ENCODE measurements around the gene TMC1. TPM values are rescaled to one million over a fixed set of nuclear protein-coding genes. Genes with fewer than 3 reads are reported as not detected.

The TMC1 gene
- total RNA-seq, 1 experiment from 2014 or later, result 0.36 TPM

- POLR2A ChIA-PET, result no interaction called here
These were observed 288.2 kb downstream of the TMC1 start for GRCh38 chr9:72809586-72809985.

GRCh38 chr9:72812559-72813111, 291.2 kb downstream of the TMC1 start:
- in situ Hi-C loops (cut with HindIII; ENCODE audit: low pct_unique_long_range_greater_than_20kb, low sequenced_read_pairs) (no loop called here), intact Hi-C loops (cut with micrococcal nuclease; ENCODE audit: unreplicated experiment) (no loop called here)
- DNase-seq (ENCODE audit: low read depth, low spot score) (no peak), ATAC-seq (no peak)
- CTCF ChIA-PET, result no interaction called here
- POLR2A ChIA-PET, result no interaction called here
- Histone ChIP-seq H3K27ac (ENCODE audit: low read length) (no peak overlapping the region), H3K4me3 (ENCODE audit: low read depth in 2 of 2, low read length in 2 of 2) (no peak overlapping the region), H3K27me3 (ENCODE audit: control insufficient read depth, insufficient read depth, low read length) (no peaks in the 10 kb centered on the region), H3K4me1 (ENCODE audit: control insufficient read depth, insufficient read depth, low read length) (no peaks in the 10 kb centered on the region), H3K36me3 (ENCODE audit: control insufficient read depth, insufficient read depth, low read length) (no peaks in the 10 kb centered on the region), H3K9me3 (ENCODE audit: control insufficient read depth, insufficient read depth, low read depth, low read length) (no peaks in the 10 kb centered on the region)
- BruUV-seq (replicated peaks), result no TSS peak
- TF ChIP-seq TCF7L2 (IDR thresholded peaks at IDR 0.05; ENCODE audit: low read depth, low read length), result no peak
- TF ChIP-seq SIN3A (IDR thresholded peaks at IDR 0.05; ENCODE audit: borderline replicate concordance, insufficient read depth, low read depth, low read length), result no peak
- TF ChIP-seq POLR2AphosphoS5 (IDR thresholded peaks at IDR 0.05; ENCODE audit: low read depth, low read length), result no peak
- TF ChIP-seq REST (IDR thresholded peaks at IDR 0.05; ENCODE audit: insufficient read depth in 1 of 2, low read depth in 2 of 2, low read length in 1 of 2), result no peak
- TF ChIP-seq CTCF (IDR thresholded peaks at IDR 0.05), result no peak

More at GRCh38 chr9:72809586-72809985, 288.2 kb downstream of the TMC1 start:
- Histone ChIP-seq H3K27ac (ENCODE audit: low read length) (no peak overlapping the region), H3K27me3 (ENCODE audit: control insufficient read depth, insufficient read depth, low read length) (no peaks in the 10 kb centered on the region), H3K36me3 (ENCODE audit: control insufficient read depth, insufficient read depth, low read length) (no peaks in the 10 kb centered on the region), H3K9me3 (ENCODE audit: control insufficient read depth, insufficient read depth, low read depth, low read length) (no peaks in the 10 kb centered on the region), H3K4me3 (ENCODE audit: low read depth in 2 of 2, low read length in 2 of 2) (no peak overlapping the region), H3K4me1 (ENCODE audit: control insufficient read depth, insufficient read depth, low read length) (no peaks in the 10 kb centered on the region)
- TF ChIP-seq POLR2AphosphoS5 (IDR thresholded peaks at IDR 0.05; ENCODE audit: low read depth, low read length), result no peak
- no peak for TF ChIP-seq CTCF (IDR thresholded peaks at IDR 0.05)
- no TSS peak for BruUV-seq (replicated peaks)
- intact Hi-C loops (cut with micrococcal nuclease; ENCODE audit: unreplicated experiment), result no loop called here
- CTCF ChIA-PET, result no interaction called here
- in situ Hi-C loops (cut with HindIII; ENCODE audit: low pct_unique_long_range_greater_than_20kb, low sequenced_read_pairs), result no loop called here
- ATAC-seq, result no peak
- DNase-seq (ENCODE audit: low read depth, low spot score), result no peak

All from Panc1 (cell line).